Left lung (tissue), 10 donors: ENCODE measurements around the gene ASB16. TPM values are rescaled to one million over a fixed set of nuclear protein-coding genes. Genes with fewer than 3 reads are reported as not detected.

Experiments used
- ATAC-seq: fragments of 200-7000 bp; cut with Tn5 transposase; one replicate; pipeline ENCODE4 v1.9.1; 2020; ENCODE audit warnings: moderate library complexity
- DNase-seq, 4 donors: peaks; one replicate each; pipeline ENCODE4 v3.0.0-alpha.2; 2013 to 2020
- H3K27ac ChIP-seq, 2 donors: fragments of 200-600 bp; sonication (generic) in 1 of 2; one replicate each; pipeline versions ENCODE4 v1.5.0 to v1.8.0; 2020 to 2021
- H3K27me3 ChIP-seq, 2 donors: fragments of 200-600 bp; sonication (generic) in 1 of 2; one replicate each; pipeline versions ENCODE4 v1.5.0 to v1.8.0; 2020 to 2021
- H3K36me3 ChIP-seq, 2 donors: fragments of 200-600 bp; sonication (generic) in 1 of 2; one replicate each; pipeline versions ENCODE4 v1.5.0 to v1.8.0; 2020 to 2021
- H3K4me1 ChIP-seq, 2 donors: fragments of 200-600 bp; one replicate each; pipeline ENCODE4 v1.8.0; 2021
- H3K4me3 ChIP-seq, 2 donors: fragments of 200-600 bp; sonication (generic) in 1 of 2; one replicate each; pipeline versions ENCODE4 v1.5.0 to v1.8.0; 2020 to 2021; ENCODE audit warnings: mild to moderate bottlenecking in 1 of 2
- H3K9me3 ChIP-seq, 2 donors: fragments of 200-600 bp; sonication (generic) in 1 of 2; one replicate each; pipeline versions ENCODE4 v1.5.0 to v1.8.0; 2020 to 2021
- intact Hi-C, 2 donors: fragments of 100-400 bp; cut with DNase I; formaldehyde crosslinking; loops; one replicate each; pipeline versions ENCODE4 v1.11.2 to v1.14.2; 2022
- polyA plus RNA-seq, 6 donors: library from polyadenylated mRNA; unstranded; fragments of 120-200 nt; gene quantifications; one replicate each; pipeline ENCODE4 v1.2.1, GENCODE V29; 2013; ENCODE audit not compliant: insufficient read length in 6 of 6
- total RNA-seq, 2 donors: library from RNA; stranded (reverse); fragmentation: NEBNext Ultra II Directional; extraction: Animal tissue kit (Norgen Biotek cat#: 25700); gene quantifications; one replicate each; pipeline ENCODE4 v1.2.1, GENCODE V29; 2021
- TF ChIP-seq, protein P1 (sequence below), 2 donors: fragments of 200-600 bp; sonication (generic) in 1 of 2; IDR thresholded peaks; one replicate each; pipeline versions ENCODE4 v1.5.0 to v1.8.0; 2021; ENCODE audit warnings: antibody characterized with exemption in 2 of 2
- donor health status: DM: no; HTN: yes; CAD: no.
- donor health status: DM: no; HTN: no; CAD: no.

The ASB16 gene
- total and polyA plus RNA-seq, 8 donors = 2.4 to 3.8 (median 3.5) TPM; not detected in 2

DNA sequence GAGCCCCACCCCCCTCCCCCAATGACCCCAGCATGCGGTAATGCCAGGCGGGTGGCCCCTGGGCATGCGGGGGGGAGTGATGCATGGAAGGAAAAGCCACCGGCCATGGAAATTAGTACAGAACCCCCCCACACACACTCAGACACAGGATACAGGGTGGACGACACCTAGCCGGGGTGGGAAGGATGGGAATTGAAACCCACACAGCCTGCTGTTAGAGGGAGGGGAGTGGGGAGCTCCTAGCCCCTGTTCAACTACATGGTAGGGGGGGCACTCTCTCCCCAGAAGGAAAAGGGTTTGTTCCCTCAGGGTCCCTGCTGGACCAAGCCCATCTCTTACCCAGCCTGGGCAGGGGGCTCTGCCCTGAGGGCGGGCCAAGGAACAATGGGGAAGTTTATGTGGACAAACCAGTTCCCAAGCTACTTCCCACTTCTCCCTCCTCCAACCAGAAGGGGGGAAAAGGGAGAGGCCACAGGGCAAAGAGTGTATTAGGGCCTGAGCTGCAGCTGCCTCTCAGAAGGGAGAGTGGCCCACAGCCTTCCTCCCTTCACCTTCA, 21.5 kb downstream of the ASB16 start:
- H3K9me3 ChIP-seq = no peaks in the 10 kb centered on the region
- H3K27me3 ChIP-seq = no peaks in the 10 kb centered on the region
- intact Hi-C loops = no loop called here
- H3K4me1 ChIP-seq = peaks cover 6 to 39% of the 10 kb centered on the region in 2 donors
- ATAC-seq (peak; percentile 43), DNase-seq (peak in 2 of 4 donors; percentile 7 to 67)
- TF ChIP-seq, protein P1, sequence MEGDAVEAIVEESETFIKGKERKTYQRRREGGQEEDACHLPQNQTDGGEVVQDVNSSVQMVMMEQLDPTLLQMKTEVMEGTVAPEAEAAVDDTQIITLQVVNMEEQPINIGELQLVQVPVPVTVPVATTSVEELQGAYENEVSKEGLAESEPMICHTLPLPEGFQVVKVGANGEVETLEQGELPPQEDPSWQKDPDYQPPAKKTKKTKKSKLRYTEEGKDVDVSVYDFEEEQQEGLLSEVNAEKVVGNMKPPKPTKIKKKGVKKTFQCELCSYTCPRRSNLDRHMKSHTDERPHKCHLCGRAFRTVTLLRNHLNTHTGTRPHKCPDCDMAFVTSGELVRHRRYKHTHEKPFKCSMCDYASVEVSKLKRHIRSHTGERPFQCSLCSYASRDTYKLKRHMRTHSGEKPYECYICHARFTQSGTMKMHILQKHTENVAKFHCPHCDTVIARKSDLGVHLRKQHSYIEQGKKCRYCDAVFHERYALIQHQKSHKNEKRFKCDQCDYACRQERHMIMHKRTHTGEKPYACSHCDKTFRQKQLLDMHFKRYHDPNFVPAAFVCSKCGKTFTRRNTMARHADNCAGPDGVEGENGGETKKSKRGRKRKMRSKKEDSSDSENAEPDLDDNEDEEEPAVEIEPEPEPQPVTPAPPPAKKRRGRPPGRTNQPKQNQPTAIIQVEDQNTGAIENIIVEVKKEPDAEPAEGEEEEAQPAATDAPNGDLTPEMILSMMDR (IDR thresholded peaks at IDR 0.05) = no peak
- H3K4me3 ChIP-seq = no peak overlapping the region
- H3K36me3 ChIP-seq = peaks cover 0 to 84% of the 10 kb centered on the region in 2 donors
- peak overlapping the region; percentile 3 to 33 for H3K27ac ChIP-seq

DNA sequence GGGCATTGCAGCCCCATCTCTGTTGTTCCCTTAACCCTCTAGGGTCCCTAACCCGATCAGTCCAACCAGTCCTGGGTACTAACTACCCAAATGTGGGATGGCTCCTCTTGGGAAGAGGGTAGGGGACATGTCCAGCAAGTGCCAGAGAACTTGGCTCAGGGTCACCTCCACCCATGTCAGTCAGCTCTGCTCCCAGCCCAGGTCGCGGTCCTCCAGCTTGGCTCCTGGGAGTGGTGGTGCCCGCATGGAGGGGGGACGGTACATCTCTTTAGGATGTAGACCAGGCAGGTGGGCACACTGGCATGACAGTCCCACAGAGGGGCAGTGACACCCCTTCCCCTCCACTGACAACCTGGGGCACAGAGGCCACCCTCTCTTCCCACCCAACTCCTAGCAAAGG, 22.2 kb downstream of the ASB16 start:
- Histone ChIP-seq H3K36me3 (peaks cover 0 to 92% of the 10 kb centered on the region in 2 donors), H3K4me3 (no peak overlapping the region), H3K4me1 (peaks cover 8 to 44% of the 10 kb centered on the region in 2 donors), H3K27me3 (no peaks in the 10 kb centered on the region), H3K9me3 (no peaks in the 10 kb centered on the region), H3K27ac (no peak overlapping the region)
- ATAC-seq (no peak), DNase-seq (no peak)
- intact Hi-C loops = no loop called here
- TF ChIP-seq, protein P1 (IDR thresholded peaks at IDR 0.05) = no peak

DNA sequence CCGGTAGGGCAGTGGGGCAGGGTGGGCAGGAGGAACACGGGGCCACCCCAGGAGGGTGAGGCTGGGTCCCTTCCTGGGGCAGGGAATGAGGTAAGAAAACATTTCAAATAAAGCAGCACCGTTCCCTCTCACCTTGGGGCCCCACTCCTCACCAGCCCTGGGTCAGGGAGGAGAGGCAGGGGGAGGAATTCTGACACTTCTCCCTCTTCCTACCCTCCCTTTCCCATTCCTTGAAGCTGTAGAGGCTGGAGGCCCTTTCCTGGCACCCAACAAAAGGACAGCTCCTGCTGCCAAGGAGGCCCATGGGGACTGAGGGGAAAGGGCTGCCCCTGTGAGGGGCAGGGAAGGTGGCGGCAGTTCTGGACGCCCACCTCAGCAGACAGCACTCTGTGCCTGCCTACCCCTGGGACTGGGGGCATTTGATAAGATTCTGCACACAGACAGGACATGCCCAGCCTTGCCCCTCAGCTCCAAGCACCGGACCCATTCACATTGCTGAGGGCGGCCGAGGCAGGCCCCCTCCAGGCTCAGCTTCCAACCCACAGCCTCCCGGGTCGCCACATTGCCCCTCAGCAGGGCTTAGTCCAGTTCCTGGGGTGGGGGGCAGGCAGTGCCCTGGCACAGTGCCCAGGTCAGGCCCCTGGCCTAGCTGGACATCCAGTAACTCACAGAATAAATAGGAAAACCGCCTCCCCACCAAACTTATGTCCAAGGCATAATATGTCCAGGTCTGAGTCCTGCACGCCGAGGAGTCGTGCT, 23.0 kb downstream of the ASB16 start:
- Histone ChIP-seq H3K4me1 (peaks cover 9 to 44% of the 10 kb centered on the region in 2 donors), H3K9me3 (no peaks in the 10 kb centered on the region), H3K27ac (no peak overlapping the region), H3K27me3 (no peaks in the 10 kb centered on the region), H3K4me3 (no peak overlapping the region), H3K36me3 (peaks cover 0 to 92% of the 10 kb centered on the region in 2 donors)
- ATAC-seq (no peak), DNase-seq (no peak)
- TF ChIP-seq, protein P1 (IDR thresholded peaks at IDR 0.05) = no peak
- intact Hi-C loops = no loop called here

DNA sequence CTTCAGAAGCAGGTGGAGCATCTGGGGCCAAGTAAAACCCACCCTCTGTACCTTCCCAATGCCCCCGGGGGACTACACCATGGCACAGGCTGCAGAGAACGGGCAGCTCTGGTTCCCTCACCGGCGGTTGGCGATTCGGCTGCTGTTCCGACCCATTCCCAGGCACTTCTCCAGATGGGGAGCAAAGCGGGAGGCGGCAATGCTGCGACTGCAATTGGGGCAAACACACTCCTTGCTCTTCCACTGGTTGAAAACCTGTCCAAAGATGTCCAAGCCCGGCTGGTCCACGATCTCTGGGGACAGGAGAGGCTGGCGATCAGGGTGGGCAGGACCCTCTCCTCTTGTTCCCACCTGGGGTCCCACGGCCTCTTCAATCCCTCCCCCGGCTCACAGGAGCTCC, 26.6 kb downstream of the ASB16 start:
- H3K27me3 ChIP-seq = no peaks in the 10 kb centered on the region
- DNase-seq = no peak
- intact Hi-C loops = no loop called here
- H3K9me3 ChIP-seq = no peaks in the 10 kb centered on the region
- TF ChIP-seq, protein P1 (IDR thresholded peaks at IDR 0.05) = no peak
- no peak for ATAC-seq
- H3K4me3 ChIP-seq = no peak overlapping the region
- peaks cover 9 to 38% of the 10 kb centered on the region in 2 donors for H3K4me1 ChIP-seq
- peak overlapping the region in 1 of 2 donors; percentile 99 for H3K27ac ChIP-seq
- H3K36me3 ChIP-seq = peaks cover 0 to 56% of the 10 kb centered on the region in 2 donors

DNA sequence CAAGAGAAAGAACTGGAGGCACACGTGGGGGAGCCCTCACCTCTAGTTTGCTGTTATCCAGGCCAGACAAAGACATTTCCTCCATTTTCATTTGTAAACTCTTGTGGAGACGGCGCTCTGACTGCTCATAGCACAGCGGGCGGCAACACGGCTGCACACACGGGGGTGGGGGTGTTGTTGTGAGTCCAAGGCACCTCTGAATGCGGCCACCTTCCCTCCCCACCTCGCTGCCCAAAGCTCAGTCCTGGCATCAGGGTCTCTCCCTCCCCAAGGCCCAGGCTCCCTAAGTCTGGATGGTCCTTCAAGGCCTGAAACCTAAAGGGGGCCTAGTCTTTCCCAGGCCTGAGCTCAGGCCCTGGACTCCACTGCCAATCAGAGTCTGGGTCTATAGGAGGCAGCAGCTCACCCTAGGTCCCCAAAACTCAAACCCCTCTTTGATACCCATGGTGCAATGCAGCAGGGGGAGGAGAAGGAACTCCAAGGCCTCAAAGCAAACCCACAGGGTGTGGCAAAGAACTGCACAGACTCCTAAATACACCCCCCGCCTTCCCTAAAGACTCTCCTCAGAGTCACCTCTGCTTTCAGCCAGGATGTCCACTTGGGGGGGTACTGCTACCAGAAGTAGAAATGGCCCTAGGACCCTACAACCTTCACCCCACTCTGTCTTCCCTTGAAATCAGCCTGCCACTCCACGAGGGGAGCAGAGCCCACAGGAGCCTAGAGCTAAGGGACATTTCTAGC, 27.6 kb downstream of the ASB16 start:
- peaks cover 0 to 46% of the 10 kb centered on the region in 2 donors for H3K36me3 ChIP-seq
- intact Hi-C loops = no loop called here
- H3K27ac ChIP-seq = peak overlapping the region; percentile 97 to 99
- peaks cover 9 to 36% of the 10 kb centered on the region in 2 donors for H3K4me1 ChIP-seq
- TF ChIP-seq, protein P1 (IDR thresholded peaks at IDR 0.05) = no peak
- no peaks in the 10 kb centered on the region for H3K27me3 ChIP-seq
- ATAC-seq = peak; percentile 1
- peak overlapping the region; percentile 88 to 96 for H3K4me3 ChIP-seq
- DNase-seq = peak in 1 of 4 donors; percentile 31
- no peaks in the 10 kb centered on the region for H3K9me3 ChIP-seq
